NT2/D1 (cell line): Measurements from ENCODE around the gene PRXL2A.

Source experiments
- SUZ12 ChIP-seq: IDR thresholded peaks from 2 replicates; pipeline ENCODE4 v1.6.1; 2011; ENCODE audit not compliant: insufficient read length, insufficient read depth; ENCODE audit errors: extremely low read depth
- ZNF274 ChIP-seq: IDR thresholded peaks from 2 replicates; pipeline ENCODE4 v1.6.1; 2011; ENCODE audit warnings: mild to moderate bottlenecking, low read depth, low read length

DNA sequence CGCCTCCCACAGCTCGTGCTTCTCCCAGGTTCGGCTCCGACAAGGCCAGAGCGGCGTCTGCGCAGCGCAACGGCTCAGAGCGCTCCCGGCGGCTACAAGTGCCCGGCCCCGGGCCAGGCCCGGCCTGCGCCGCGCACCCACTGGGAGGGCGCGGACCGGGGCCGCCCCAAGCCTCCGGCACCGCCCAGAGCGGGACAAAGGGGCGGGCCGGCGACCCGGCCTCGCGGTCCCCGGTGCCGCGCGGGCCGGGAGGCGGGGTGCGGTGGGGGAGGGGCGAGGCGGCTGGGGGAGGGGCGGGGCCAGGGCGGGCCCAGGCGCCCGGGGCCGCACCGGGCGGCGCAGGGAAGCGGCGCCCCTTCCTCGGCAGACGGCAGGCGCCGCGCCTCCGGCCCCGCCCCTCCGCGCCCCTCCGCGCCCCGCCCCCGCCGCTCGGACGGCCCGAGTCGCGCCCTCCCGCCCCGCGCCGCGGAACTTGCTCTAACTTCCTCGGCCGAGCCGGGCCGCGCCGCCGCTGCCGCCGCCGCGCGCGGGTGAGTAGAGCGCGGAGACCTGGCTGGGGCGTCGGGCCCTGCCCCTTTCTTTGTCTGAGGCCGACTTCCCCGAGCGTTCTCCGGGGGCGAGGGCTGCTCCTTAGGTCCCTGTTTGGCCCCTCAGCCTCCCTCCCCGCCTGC, 45.6 kb downstream of the PRXL2A start, which contains the start of gene TSPAN14:
- no peak for TF ChIP-seq ZNF274
- TF ChIP-seq SUZ12 = no peak
